Measurements from ENCODE around the gene LACRT. TPM values are rescaled to one million over a fixed set of nuclear protein-coding genes. Genes with fewer than 3 reads are reported as not detected.

The LACRT gene
- total RNA-seq, 2 donors from 2014 or later = not detected

- 72% methylated on average over 2 of the region's 2 CpGs; no CpG with 5 or more reads in 1 of the 2 donors for WGBS, 2 donors
- intact Hi-C loops (cut with DNase I) = no loop called here
- DNase-seq (no peak), ATAC-seq (no peak)
- no peaks in the 10 kb centered on the region for H3K27me3 ChIP-seq
- H3K4me1 ChIP-seq = peaks cover 20% of the 10 kb centered on the region
- H3K27ac ChIP-seq = no peak overlapping the region
- H3K36me3 ChIP-seq (replicated peaks in 1 of 2; ENCODE audit: insufficient read depth in 1 of 2, low read depth in 2 of 2) = no peaks in the 10 kb centered on the region
- no peak overlapping the region for H3K4me3 ChIP-seq
- TF ChIP-seq POLR2A (IDR thresholded peaks at IDR 0.05) (no peak), CTCF (IDR thresholded peaks at IDR 0.05) (no peak)
- no peaks in the 10 kb centered on the region for H3K9me3 ChIP-seq
Measured at GRCh38 chr12:54592316-54592715, 42.4 kb downstream of the LACRT start.

DNA sequence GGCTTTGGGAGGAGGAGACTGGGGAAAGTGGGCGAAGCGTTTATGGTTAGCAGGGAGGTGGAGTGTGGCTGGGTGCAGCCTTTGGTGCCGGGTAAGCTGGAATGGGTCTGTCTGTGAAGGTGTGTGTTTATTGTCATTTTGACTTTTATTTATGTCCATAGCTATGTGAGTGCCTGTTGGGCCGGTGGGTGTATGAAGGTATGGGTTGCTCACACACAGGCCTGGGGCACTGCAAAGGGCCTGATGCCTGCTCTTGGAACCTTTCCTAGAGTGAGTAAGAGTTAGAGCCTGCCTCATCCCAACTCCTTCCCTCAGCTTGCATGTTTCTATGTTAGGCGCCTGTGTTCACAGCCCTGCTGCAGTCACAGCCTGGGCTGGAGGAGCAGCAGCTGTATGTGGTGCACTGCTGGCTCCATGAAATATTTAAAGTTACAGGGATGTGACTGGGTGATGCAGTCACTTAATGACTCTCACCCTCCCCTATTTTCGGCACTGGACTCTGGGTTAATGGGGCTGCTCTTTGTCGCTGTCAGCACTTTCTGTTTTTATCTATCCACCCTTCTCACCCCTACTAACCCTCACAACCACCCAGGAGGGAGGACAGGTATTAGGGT lies 43.6 kb downstream of the LACRT start:
- intact Hi-C loops (cut with DNase I) = no loop called here
- no peak for ATAC-seq
- Histone ChIP-seq H3K27ac (no peak overlapping the region), H3K27me3 (no peaks in the 10 kb centered on the region), H3K4me1 (peaks cover 18% of the 10 kb centered on the region), H3K9me3 (no peaks in the 10 kb centered on the region), H3K36me3 (replicated peaks in 1 of 2; ENCODE audit: insufficient read depth in 1 of 2, low read depth in 2 of 2) (no peaks in the 10 kb centered on the region), H3K4me3 (no peak overlapping the region)
- TF ChIP-seq CTCF (IDR thresholded peaks at IDR 0.05) (no peak), POLR2A (IDR thresholded peaks at IDR 0.05) (no peak)
- peak in 1 of 4 donors; percentile 7 for DNase-seq
- WGBS, 2 donors = 69 to 75% methylated on average over 7 of the region's 7 CpGs

DNA sequence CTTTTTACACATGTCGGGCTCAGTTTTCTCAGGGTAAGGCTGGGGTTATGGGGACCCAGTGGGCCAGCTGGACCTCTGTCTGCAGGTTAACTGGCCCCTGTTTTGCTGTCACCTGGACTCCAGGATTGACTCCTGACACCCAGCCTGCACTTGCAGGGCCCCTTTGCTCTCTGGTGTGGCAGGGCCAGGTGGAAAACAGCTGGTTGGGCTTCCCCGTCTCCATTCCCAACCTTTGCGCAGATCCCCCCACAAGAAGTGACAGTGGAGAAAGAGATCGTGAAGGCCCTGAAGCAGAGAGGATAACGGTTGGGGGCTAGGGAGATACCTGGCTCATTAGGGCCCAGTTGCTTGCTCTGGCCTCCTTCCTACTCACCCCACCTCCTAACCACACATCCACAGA lies 44.7 kb downstream of the LACRT start:
- intact Hi-C loops (cut with DNase I) = loop anchor here (10.0 kb wide), 1 partner anchor 375 kb away; no protein-coding TSS in a partner anchor
- no peak for DNase-seq
- H3K4me3 ChIP-seq = no peak overlapping the region
- WGBS, 2 donors = 65 to 69% methylated on average over 5 of the region's 5 CpGs
- H3K27me3 ChIP-seq = no peaks in the 10 kb centered on the region
- no peak overlapping the region for H3K27ac ChIP-seq
- H3K9me3 ChIP-seq = no peaks in the 10 kb centered on the region
- TF ChIP-seq POLR2A (IDR thresholded peaks at IDR 0.05) = no peak
- TF ChIP-seq CTCF (IDR thresholded peaks at IDR 0.05) = no peak
- H3K36me3 ChIP-seq (replicated peaks in 1 of 2; ENCODE audit: insufficient read depth in 1 of 2, low read depth in 2 of 2) = no peaks in the 10 kb centered on the region
- peaks cover 18% of the 10 kb centered on the region for H3K4me1 ChIP-seq
- no peak for ATAC-seq

DNA sequence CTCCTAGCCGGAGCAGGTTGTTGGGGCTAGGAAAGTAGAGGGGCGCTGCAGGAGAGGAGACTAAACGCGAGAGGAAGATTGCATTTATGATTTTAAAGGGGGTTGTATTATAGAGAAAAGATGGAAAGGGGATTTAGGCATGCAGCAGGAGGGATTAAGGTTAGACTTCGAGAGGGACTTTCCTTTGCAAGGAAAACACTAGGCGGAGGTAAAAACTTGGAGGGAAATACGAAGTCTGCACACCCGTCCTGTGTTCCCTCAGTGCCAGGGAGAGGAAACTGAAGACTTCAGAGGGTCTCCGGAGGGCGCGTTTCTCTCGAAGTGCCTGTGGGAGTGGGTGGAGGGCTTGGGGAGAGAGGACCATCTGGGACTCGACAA lies 45.8 kb downstream of the LACRT start:
- Histone ChIP-seq H3K4me3 (no peak overlapping the region), H3K4me1 (peaks cover 18% of the 10 kb centered on the region), H3K9me3 (no peaks in the 10 kb centered on the region), H3K27ac (no peak overlapping the region), H3K36me3 (replicated peaks in 1 of 2; ENCODE audit: insufficient read depth in 1 of 2, low read depth in 2 of 2) (no peaks in the 10 kb centered on the region), H3K27me3 (no peaks in the 10 kb centered on the region)
- ATAC-seq (no peak), DNase-seq (no peak)
- WGBS, 2 donors = 19 to 28% methylated on average over 13 of the region's 13 CpGs
- TF ChIP-seq POLR2A (IDR thresholded peaks at IDR 0.05) (no peak), CTCF (IDR thresholded peaks at IDR 0.05) (no peak)
- intact Hi-C loops (cut with DNase I) = loop anchor here (10.0 kb wide), 1 partner anchor 376 kb away; no protein-coding TSS in a partner anchor

Data from body of pancreas (tissue), 4 donors.